K562 (cell line): ENCODE measurements around the gene ZC3H18. TPM values are rescaled to one million over a fixed set of nuclear protein-coding genes. Genes with fewer than 3 reads are reported as not detected.

Experiments
- BACH1 ChIP-seq: fragments of 200-800 bp; sonication (Bioruptor generic); IDR thresholded peaks from 2 replicates; pipeline ENCODE4 v1.6.1; 2016; ENCODE audit warnings: missing genetic modification characterization, missing compliant biosample characterization
- HBP1 ChIP-seq: fragments of 450-650 bp; formaldehyde crosslinking; IDR thresholded peaks from 2 replicates; pipeline ENCODE4 v1.4.0; 2022; ENCODE audit warnings: missing genetic modification characterization
- HNRNPL ChIP-seq: fragments of 200-400 bp; formaldehyde crosslinking; IDR thresholded peaks from 2 replicates; pipeline ENCODE4 v1.6.1; 2017; ENCODE audit warnings: low read depth, mild to moderate bottlenecking, low read length
- HSF4 ChIP-seq: fragments of 250-450 bp; sonication (Bioruptor Pico); IDR thresholded peaks from 2 replicates; pipeline ENCODE4 v2.1.2; 2022; ENCODE audit warnings: mild to moderate bottlenecking, moderate library complexity, borderline replicate concordance
- ILK ChIP-seq: fragments of 450-650 bp; IDR thresholded peaks from 2 replicates; pipeline ENCODE4 v1.6.1; 2016; ENCODE audit warnings: missing genetic modification characterization, low read depth, mild to moderate bottlenecking, missing compliant biosample characterization, moderate library complexity, borderline replicate concordance
- JUNB ChIP-seq: fragments of 450-650 bp; formaldehyde crosslinking; conservative IDR thresholded peaks from 2 replicates; pipeline ENCODE4 v1.4.0; 2020; ENCODE audit warnings: mild to moderate bottlenecking
- MBD2 ChIP-seq: sonication (generic); IDR thresholded peaks from 2 replicates; pipeline ENCODE4 v1.6.1; 2016; ENCODE audit warnings: low read depth, borderline replicate concordance
- NR2C1 ChIP-seq, 2 experiments: fragments of 450-650 bp; IDR thresholded peaks; 2 replicates each; pipeline ENCODE4 v1.6.1; 2017; ENCODE audit warnings: mild to moderate bottlenecking in 2 of 2, antibody characterized with exemption in 1 of 2, inconsistent platforms in 1 of 2, missing compliant biosample characterization in 1 of 2, missing genetic modification characterization in 1 of 2
- SNIP1 ChIP-seq: fragments of 450-650 bp; IDR thresholded peaks from 2 replicates; pipeline ENCODE4 v1.7.1; 2017; ENCODE audit warnings: low read depth, mild to moderate bottlenecking
- SREBF1 ChIP-seq: fragments of 150-350 bp; IDR thresholded peaks from 2 replicates; pipeline ENCODE4 v1.6.1; 2014; ENCODE audit warnings: antibody characterized with exemption, low read depth, low read length, borderline replicate concordance
- SREBF2 ChIP-seq: sonication (generic); formaldehyde crosslinking; IDR thresholded peaks from 2 replicates; pipeline ENCODE4 v1.4.0; 2020; ENCODE audit warnings: mild to moderate bottlenecking, missing genetic modification reagents
- U2AF2 ChIP-seq: fragments of 200-400 bp; formaldehyde crosslinking; optimal IDR thresholded peaks from 2 replicates; pipeline ENCODE3; 2017; ENCODE audit warnings: low read depth, mild to moderate bottlenecking, low read length
- ZFP1 ChIP-seq: fragments of 450-650 bp; formaldehyde crosslinking; IDR thresholded peaks from 2 replicates; pipeline ENCODE4 v1.4.0; 2020; ENCODE audit warnings: mild to moderate bottlenecking, mixed read lengths
- ZNF133 ChIP-seq: fragments of 250-450 bp; sonication (Bioruptor Pico); IDR thresholded peaks from 2 replicates; pipeline ENCODE4 v1.4.0; 2020; ENCODE audit warnings: mild to moderate bottlenecking
- ZNF77 ChIP-seq: fragments of 250-450 bp; sonication (Bioruptor Pico); IDR thresholded peaks from 2 replicates; pipeline ENCODE4 v1.5.0; 2020
- polyA plus RNA-seq, 8 experiments: library from polyadenylated mRNA; depleted of rRNA in 4 of 8; stranded (reverse) in 5 of 8; unstranded in 3 of 8; fragments of >200 nt; fragmentation: Nextera tagmentation in 2 of 8; fragmentation: Illumina TruSeq in 1 of 8; extraction: Ambion mirVana in 2 of 8; extraction: Trizol in 1 of 8; gene quantifications; 2 replicates each; pipeline versions ENCODE4 v1.2.1 to v1.2.3, GENCODE V29; 2011 to 2014; ENCODE audit warnings: inconsistent platforms in 1 of 8, missing spikeins in 1 of 8
- total RNA-seq, 7 experiments: library from RNA; depleted of rRNA in 6 of 7; stranded (reverse); fragments of >200 nt in 6 of 7; fragmentation: Illumina TruSeq in 2 of 7; extraction: Trizol in 2 of 7; gene quantifications; 2 replicates each; pipeline versions ENCODE4 v1.2.1 to v1.2.3, GENCODE V29; 2011 to 2021; ENCODE audit warnings: low replicate concordance in 1 of 7
- TF ChIP-seq, protein P1 (sequence below): fragments of 250-450 bp; sonication (Bioruptor Pico); IDR thresholded peaks from 2 replicates; pipeline ENCODE4 v1.5.0; 2021; ENCODE audit warnings: mild to moderate bottlenecking, moderate library complexity
- TF ChIP-seq, protein P2 (sequence below): fragments of 450-650 bp; IDR thresholded peaks from 2 replicates; pipeline ENCODE4 v1.6.1; 2017; ENCODE audit warnings: antibody characterized with exemption

ZC3H18 gene
- total and polyA plus RNA-seq, 9 of the 15 experiments (the other 6 are each of a cell fraction or from before 2014, with no cell fraction given) = 1.7 to 88.7 (median 26.9) TPM

GRCh38 chr16:88530858-88531203 lies 39.4 kb upstream of the ZC3H18 start (continued):
- no peak for TF ChIP-seq ILK
- TF ChIP-seq, protein P1, sequence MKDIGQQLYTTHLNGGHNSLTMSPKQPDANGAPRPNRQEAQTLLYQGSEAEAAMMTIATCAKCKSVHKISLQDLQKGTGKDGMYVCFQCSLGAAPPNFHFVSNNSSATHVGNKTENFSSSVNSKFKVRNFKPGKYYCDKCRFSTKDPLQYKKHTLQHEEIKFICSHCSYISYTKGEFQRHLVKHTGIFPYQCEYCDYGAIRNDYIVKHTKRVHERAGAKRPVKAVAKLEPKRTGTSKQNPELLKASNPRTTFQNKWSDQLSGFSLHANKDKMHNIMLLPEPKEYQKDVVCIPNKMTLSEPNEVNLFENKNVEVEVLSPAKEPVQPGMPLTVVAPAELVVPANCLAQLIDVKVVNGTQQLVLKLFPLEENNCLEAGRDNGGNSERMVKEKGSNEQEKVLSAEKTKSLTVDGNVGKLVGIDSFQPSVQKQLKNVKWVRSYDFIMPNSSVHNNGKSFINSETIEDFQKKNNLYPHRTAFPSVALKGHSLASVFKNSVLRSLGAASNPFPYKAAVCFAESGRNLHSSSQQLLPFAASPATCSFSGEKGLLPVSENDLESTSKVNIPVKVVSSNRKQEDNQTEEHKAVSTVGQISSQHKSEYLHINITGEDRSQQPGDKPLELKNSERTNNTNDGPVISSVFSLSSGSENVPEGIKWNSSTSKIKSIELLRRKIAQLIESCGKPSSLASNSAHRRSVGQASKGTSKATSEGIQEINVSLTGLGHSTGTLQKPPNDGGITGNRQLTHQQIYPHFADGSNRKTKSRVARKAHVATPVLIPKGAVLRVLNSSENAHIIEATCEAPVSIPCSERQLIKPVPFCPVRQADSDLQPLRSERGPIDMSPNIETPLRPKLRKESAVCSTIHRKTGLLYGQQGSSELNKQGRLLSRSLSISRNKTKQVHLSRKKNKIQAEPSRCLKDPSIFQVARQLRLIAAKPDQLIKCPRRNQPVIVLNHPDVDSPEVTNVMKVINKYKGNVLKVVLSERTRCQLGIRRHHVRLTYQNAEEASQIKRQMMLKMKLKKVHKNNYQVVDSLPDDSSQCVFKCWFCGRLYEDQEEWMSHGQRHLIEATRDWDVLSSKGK (CRISPR knock-in tag) = no peak
- no peak for TF ChIP-seq HNRNPL
- TF ChIP-seq SREBF2 = no peak
- TF ChIP-seq U2AF2 = no peak
- TF ChIP-seq HBP1 (CRISPR knock-in tag) = no peak
- TF ChIP-seq ZNF133 = no peak
- TF ChIP-seq SREBF1 = no peak
- TF ChIP-seq BACH1 (tag) = no peak
- no peak for TF ChIP-seq MBD2
- TF ChIP-seq, protein P2, sequence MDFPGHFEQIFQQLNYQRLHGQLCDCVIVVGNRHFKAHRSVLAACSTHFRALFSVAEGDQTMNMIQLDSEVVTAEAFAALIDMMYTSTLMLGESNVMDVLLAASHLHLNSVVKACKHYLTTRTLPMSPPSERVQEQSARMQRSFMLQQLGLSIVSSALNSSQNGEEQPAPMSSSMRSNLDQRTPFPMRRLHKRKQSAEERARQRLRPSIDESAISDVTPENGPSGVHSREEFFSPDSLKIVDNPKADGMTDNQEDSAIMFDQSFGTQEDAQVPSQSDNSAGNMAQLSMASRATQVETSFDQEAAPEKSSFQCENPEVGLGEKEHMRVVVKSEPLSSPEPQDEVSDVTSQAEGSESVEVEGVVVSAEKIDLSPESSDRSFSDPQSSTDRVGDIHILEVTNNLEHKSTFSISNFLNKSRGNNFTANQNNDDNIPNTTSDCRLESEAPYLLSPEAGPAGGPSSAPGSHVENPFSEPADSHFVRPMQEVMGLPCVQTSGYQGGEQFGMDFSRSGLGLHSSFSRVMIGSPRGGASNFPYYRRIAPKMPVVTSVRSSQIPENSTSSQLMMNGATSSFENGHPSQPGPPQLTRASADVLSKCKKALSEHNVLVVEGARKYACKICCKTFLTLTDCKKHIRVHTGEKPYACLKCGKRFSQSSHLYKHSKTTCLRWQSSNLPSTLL = no peak
- TF ChIP-seq SNIP1 = no peak
- no peak for TF ChIP-seq ZFP1
- no peak for TF ChIP-seq HSF4 (CRISPR knock-in tag)
- TF ChIP-seq NR2C1 (IDR thresholded peaks at IDR 0.05) = no peak
- TF ChIP-seq NR2C1 (tag; IDR thresholded peaks at IDR 0.05) = no peak
- no peak for TF ChIP-seq ZNF77
- TF ChIP-seq JUNB (CRISPR knock-in tag) = no peak
